ENCODE results near the gene GRPEL1.

GRCh38 chr4:7031558-7032449, 36.1 kb downstream of the GRPEL1 start:
- TF ChIP-seq CTCF (IDR thresholded peaks at IDR 0.05; ENCODE audit: low read depth, low read length) (no peak), EZH2phosphoT487 (IDR thresholded peaks at IDR 0.05; ENCODE audit: low read depth) (no peak)
